B cell (primary cell): ENCODE results near the gene SERGEF. TPM values are rescaled to one million over a fixed set of nuclear protein-coding genes. Genes with fewer than 3 reads are reported as not detected.

ENCODE experiments used
- ATAC-seq: fragments of 200-7000 bp; cut with Tn5 transposase; one replicate; pipeline ENCODE4 v1.10.0; 2021; ENCODE audit warnings: low read depth, mild to moderate bottlenecking, moderate number of reproducible peaks, moderate library complexity
- CTCF ChIA-PET: fragments of 350-600 bp; sonication (Branson Sonifier 250); formaldehyde crosslinking; loops from one replicate; lab custom pipeline; 2021; ENCODE audit warnings: antibody characterized with exemption, inconsistent platforms; lab: Charles Lee
- POLR2A ChIA-PET: fragments of 350-600 bp; sonication (Branson Sonifier 250); formaldehyde crosslinking; loops from one replicate; lab custom pipeline; 2021; ENCODE audit warnings: antibody characterized with exemption; lab: Charles Lee
- DNase-seq: peaks from one replicate; pipeline ENCODE4 v3.0.0; 2013
- H2AFZ ChIP-seq: 2 replicates; pipeline ENCODE4 v1.6.1; 2012; ENCODE audit warnings: mild to moderate bottlenecking, low read depth, low read length; ENCODE audit not compliant: insufficient read depth, poor library complexity, severe bottlenecking
- H3K27ac ChIP-seq, 2 donors: 1 replicate in 1 of 2; 2 replicates in 1 of 2; pipeline ENCODE4 v1.5.1; 2012 to 2013; ENCODE audit warnings: low read length in 2 of 2, mild to moderate bottlenecking in 2 of 2, moderate library complexity in 1 of 2
- H3K27me3 ChIP-seq, 4 experiments: fragments of 200-600 bp in 1 of 4; sonication (generic) in 1 of 4; replicated peaks in 1 of 4; 1 replicate in 2 of 4; 2 replicates in 2 of 4; pipeline versions ENCODE4 v1.6.1 to v1.7.0; 2013 to 2016; ENCODE audit warnings: low read length in 3 of 4, mild to moderate bottlenecking in 2 of 4, mixed read lengths in 1 of 4, moderate library complexity in 1 of 4; ENCODE audit not compliant: insufficient read depth in 4 of 4, control insufficient read depth in 3 of 4; ENCODE audit errors: control extremely low read depth in 1 of 4
- H3K36me3 ChIP-seq, 2 experiments: replicated peaks in 1 of 2; 1 replicate in 1 of 2; 2 replicates in 1 of 2; pipeline versions ENCODE4 v1.6.1 to v1.7.1; 2013; ENCODE audit warnings: low read length in 1 of 2; ENCODE audit not compliant: insufficient read depth in 2 of 2, control insufficient read depth in 1 of 2; ENCODE audit errors: control extremely low read depth in 1 of 2, extremely low read depth in 1 of 2
- H3K4me1 ChIP-seq, 2 donors: fragments of 200-600 bp in 1 of 2; sonication (generic) in 1 of 2; 1 replicate in 1 of 2; 2 replicates in 1 of 2; pipeline versions ENCODE4 v1.5.1 to v1.6.1; 2013 to 2017; ENCODE audit warnings: low read length in 2 of 2; ENCODE audit not compliant: control insufficient read depth in 2 of 2, insufficient read depth in 2 of 2
- H3K4me2 ChIP-seq: replicated peaks from 2 replicates; pipeline ENCODE3; 2012; ENCODE audit warnings: mild to moderate bottlenecking, low read depth, low read length; ENCODE audit not compliant: poor library complexity, severe bottlenecking
- H3K4me3 ChIP-seq, 5 experiments: fragments of 200-600 bp in 1 of 5; sonication (generic) in 1 of 5; 1 replicate in 3 of 5; 2 replicates in 2 of 5; pipeline versions ENCODE4 v1.5.1 to v1.7.0; 2011 to 2016; ENCODE audit warnings: low read length in 4 of 5, mild to moderate bottlenecking in 4 of 5, low read depth in 2 of 5, control low read depth in 1 of 5, moderate library complexity in 1 of 5; ENCODE audit not compliant: insufficient read depth in 1 of 5; ENCODE audit errors: control extremely low read depth in 1 of 5, extremely low read depth in 1 of 5
- H3K79me2 ChIP-seq: fragments of 200-600 bp; sonication (generic); one replicate; pipeline ENCODE4 v1.6.0; 2016; ENCODE audit warnings: low read length; ENCODE audit not compliant: control insufficient read depth, insufficient read depth
- H3K9ac ChIP-seq: fragments of 200-600 bp; sonication (generic); 2 replicates; pipeline ENCODE4 v1.6.1; 2017; ENCODE audit warnings: mild to moderate bottlenecking, low read length, moderate library complexity
- H3K9me3 ChIP-seq, 3 donors: one replicate each; pipeline versions ENCODE4 v1.6.1 to v1.7.1; 2013; ENCODE audit warnings: low read length in 2 of 3; ENCODE audit not compliant: control insufficient read depth in 2 of 3, insufficient read depth in 1 of 3; ENCODE audit errors: control extremely low read depth in 1 of 3
- H4K20me1 ChIP-seq: 2 replicates; pipeline ENCODE4 v1.6.0; 2012; ENCODE audit warnings: mild to moderate bottlenecking, low read length; ENCODE audit not compliant: insufficient read depth, control insufficient read depth, poor library complexity, severe bottlenecking
- H3K27ac Mint-ChIP-seq: one replicate; pipeline ENCODE4 v1.8.0; 2021; ENCODE audit warnings: mixed read lengths
- H3K27me3 Mint-ChIP-seq: one replicate; pipeline ENCODE4 v1.8.0; 2021; ENCODE audit warnings: mixed read lengths
- H3K4me1 Mint-ChIP-seq: one replicate; pipeline ENCODE4 v1.8.0; 2021; ENCODE audit warnings: mixed read lengths
- H3K4me3 Mint-ChIP-seq: one replicate; pipeline ENCODE4 v1.8.0; 2021; ENCODE audit warnings: mixed read lengths
- H3K9me3 Mint-ChIP-seq: one replicate; pipeline ENCODE4 v1.8.0; 2022; ENCODE audit warnings: mixed read lengths; ENCODE audit not compliant: insufficient read depth
- CTCF ChIP-seq: fragments of 200-600 bp; IDR thresholded peaks from one replicate; pipeline ENCODE4 v1.8.0; 2022; ENCODE audit warnings: antibody characterized with exemption, mild to moderate bottlenecking
- EZH2 ChIP-seq: IDR thresholded peaks from 2 replicates; pipeline ENCODE4 v1.6.1; 2012; ENCODE audit warnings: borderline replicate concordance, low read depth, mild to moderate bottlenecking, moderate library complexity, low read length; ENCODE audit not compliant: insufficient read depth, poor library complexity, severe bottlenecking
- WGBS: methylation state at CpG from one replicate; pipeline ENCODE4 v1.1.5; 2013; ENCODE audit warnings: missing lambda C conversion rate; ENCODE audit not compliant: insufficient coverage; 5-methylcytosine and 5-hydroxymethylcytosine counted together
- intact Hi-C: fragments of 100-400 bp; cut with micrococcal nuclease; formaldehyde crosslinking; loops from one replicate; pipeline ENCODE4 v1.10.0; 2022
- polyA plus RNA-seq: library from polyadenylated mRNA; depleted of rRNA; stranded (reverse); fragments of >200 nt; gene quantifications from 2 replicates; pipeline ENCODE4 v1.2.3, GENCODE V29; 2012
- total RNA-seq, 2 donors: library from RNA; stranded (reverse); fragments of 120-200 nt in 1 of 2; gene quantifications; 1 replicate in 1 of 2; 2 replicates in 1 of 2; pipeline versions ENCODE4 v1.2.3 to v1.2.4, GENCODE V29; 2013 to 2022

The SERGEF gene
- total and polyA plus RNA-seq, 2 donors (not counting 1 experiment from before 2014, with no cell fraction given), result 24.2 to 54.3 TPM

- DNase-seq (no peak), ATAC-seq (no peak)
- H3K4me1 ChIP-seq, result no peaks in the 10 kb centered on the region
- Mint-ChIP-seq H3K4me1 (no peaks in the 10 kb centered on the region), H3K27me3 (no peaks in the 10 kb centered on the region), H3K9me3 (peaks cover 5% of the 10 kb centered on the region), H3K27ac (no peak overlapping the region), H3K4me3 (no peak overlapping the region)
- WGBS, result no CpG with 5 or more reads among the region's 1 CpG
- CTCF ChIA-PET, result no interaction called here
- no peaks in the 10 kb centered on the region for H3K27me3 ChIP-seq
- H3K4me2 ChIP-seq, result no peak overlapping the region
- peaks cover 0 to 2% (median 0%) of the 10 kb centered on the region in 3 donors for H3K9me3 ChIP-seq
- no peaks in the 10 kb centered on the region for H4K20me1 ChIP-seq
- H3K36me3 ChIP-seq, result peaks cover 0 to 14% of the 10 kb centered on the region in 2 experiments
- H3K79me2 ChIP-seq, result no peaks in the 10 kb centered on the region
- H2AFZ ChIP-seq, result no peak overlapping the region
- H3K27ac ChIP-seq, result no peak overlapping the region
- POLR2A ChIA-PET, result no interaction called here
- no peak overlapping the region for H3K9ac ChIP-seq
- TF ChIP-seq CTCF (no peak), EZH2 (no peak)
- H3K4me3 ChIP-seq, result no peak overlapping the region
- intact Hi-C loops, result no loop called here
Observed at GRCh38 chr11:17932472-17932871, 80.4 kb downstream of the SERGEF start.

- no peak for DNase-seq
- Histone ChIP-seq H3K27ac (no peak overlapping the region), H3K9ac (no peak overlapping the region), H3K9me3 (peaks cover 0 to 2% (median 0%) of the 10 kb centered on the region in 3 donors), H2AFZ (no peak overlapping the region), H4K20me1 (no peaks in the 10 kb centered on the region), H3K27me3 (no peaks in the 10 kb centered on the region), H3K4me2 (no peak overlapping the region), H3K4me1 (no peaks in the 10 kb centered on the region), H3K79me2 (no peaks in the 10 kb centered on the region), H3K36me3 (peaks cover 0 to 23% of the 10 kb centered on the region in 2 experiments), H3K4me3 (no peak overlapping the region)
- WGBS, result no CpG with 5 or more reads among the region's 1 CpG
- H3K4me1 Mint-ChIP-seq, result no peaks in the 10 kb centered on the region
- TF ChIP-seq EZH2 (no peak), CTCF (no peak)
- H3K27ac Mint-ChIP-seq, result no peak overlapping the region
- no peak overlapping the region for H3K4me3 Mint-ChIP-seq
- ChIA-PET POLR2A (no interaction called here), CTCF (no interaction called here)
- H3K9me3 Mint-ChIP-seq, result peaks cover 5% of the 10 kb centered on the region
- intact Hi-C loops, result no loop called here
- H3K27me3 Mint-ChIP-seq, result no peaks in the 10 kb centered on the region
- no peak for ATAC-seq
Observed at GRCh38 chr11:17931595-17931994, 81.3 kb downstream of the SERGEF start.
